Measurements from ENCODE around the gene BPIFA1.

BPIFA1 gene

DNA sequence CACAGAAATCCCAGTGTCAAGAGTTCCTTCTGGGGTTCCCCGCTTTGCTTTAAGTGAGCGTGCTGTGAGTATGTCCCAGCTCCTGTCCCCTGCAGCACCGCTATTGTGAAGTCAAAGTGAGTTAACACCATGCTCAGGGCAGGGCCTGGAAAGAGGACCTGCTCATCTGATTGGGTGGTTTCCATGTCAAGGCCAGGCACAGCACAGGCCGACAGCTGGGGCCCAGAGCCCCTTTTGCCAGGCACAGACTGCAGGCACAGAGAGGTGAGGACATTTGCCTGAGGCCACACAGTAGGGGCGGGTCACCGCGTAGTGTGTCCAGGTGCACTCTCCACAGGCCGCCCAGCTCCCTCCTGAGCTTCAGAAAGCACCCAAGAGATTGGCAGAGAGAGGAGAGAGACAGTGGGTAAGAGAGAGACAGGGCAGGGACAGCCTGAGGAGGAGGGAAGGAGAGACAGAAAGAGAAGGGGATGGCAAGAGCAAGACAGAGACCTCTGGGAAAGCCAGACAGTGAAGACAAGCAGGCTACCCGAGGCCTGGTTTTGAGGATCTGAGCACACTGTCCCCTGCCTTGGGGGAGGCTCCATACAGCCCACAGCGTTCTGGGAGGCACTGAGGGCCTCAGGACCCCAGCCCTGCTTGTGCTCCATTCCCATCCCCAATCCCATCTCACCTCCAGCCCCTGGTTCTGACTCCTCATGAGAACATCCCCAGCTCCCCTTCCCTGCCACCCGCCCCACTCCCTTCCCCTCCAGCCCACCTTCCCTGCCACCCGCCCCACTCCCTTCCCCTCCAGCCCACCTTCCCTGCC lies 40.7 kb downstream of the BPIFA1 start:
- Histone ChIP-seq H3K27me3 (no peaks in the 10 kb centered on the region), H3K4me2 (no peak overlapping the region), H4K20me1 (no peaks in the 10 kb centered on the region), H3K4me3 (no peak overlapping the region), H3K36me3 (no peaks in the 10 kb centered on the region), H3K9me3 (no peaks in the 10 kb centered on the region), H3K4me1 (peaks cover 39% of the 10 kb centered on the region), H3K9ac (no peak overlapping the region), H3K27ac (no peak overlapping the region)
- no peak for TF ChIP-seq Cebpa-rat (IDR thresholded peaks at IDR 0.05)

DNA sequence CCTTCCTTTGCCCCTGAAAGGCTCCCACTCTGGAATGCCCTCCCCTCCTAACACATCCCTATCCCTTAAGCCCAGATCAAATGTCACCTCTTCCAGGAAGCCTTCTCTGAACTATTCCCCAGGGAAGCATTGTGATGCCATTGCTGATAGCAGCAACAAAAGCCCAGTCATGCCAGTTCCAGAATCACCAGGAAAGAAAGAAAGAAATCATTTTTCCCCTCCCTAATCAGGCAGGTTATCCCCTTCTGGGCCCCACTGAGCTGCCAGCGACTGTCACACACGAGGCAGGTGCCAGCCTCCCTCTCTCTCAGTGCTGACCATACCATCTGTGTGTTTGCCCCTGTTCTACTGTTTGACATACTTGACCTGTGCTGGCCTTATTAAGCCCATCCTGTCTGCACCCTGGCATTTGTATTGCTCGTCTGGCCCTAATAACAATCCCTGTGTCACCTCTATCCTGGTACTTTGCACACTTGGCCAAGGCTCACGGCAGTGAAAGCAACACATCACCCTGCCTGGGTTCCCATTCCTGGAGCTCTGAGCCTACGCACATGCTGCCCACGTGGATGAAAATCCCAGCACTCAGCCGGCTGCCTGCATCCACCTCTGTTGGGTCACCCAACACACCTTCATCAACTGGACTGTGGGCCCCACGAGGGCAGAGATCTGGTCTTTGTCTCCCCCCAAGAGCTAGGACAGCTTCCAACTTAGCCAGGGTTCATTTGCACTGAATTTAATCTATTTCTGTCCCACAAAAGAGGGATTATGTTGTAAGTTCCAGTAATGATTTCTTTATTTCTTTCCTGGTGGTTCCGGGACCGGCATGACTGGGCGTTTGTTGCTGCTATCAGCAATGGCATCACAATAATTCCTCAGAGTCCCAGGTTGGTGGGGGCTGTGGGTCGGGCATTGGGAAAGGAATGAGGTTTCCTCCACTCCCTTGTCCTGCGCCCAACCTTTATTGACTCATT lies 42.0 kb downstream of the BPIFA1 start:
- Histone ChIP-seq H3K27ac (no peak overlapping the region), H4K20me1 (no peaks in the 10 kb centered on the region), H3K27me3 (no peaks in the 10 kb centered on the region), H3K9me3 (no peaks in the 10 kb centered on the region), H3K4me1 (peaks cover 42% of the 10 kb centered on the region), H3K4me2 (0 out of 2 replicates have a peak overlapping the region, but pooled peaks have one; percentile 1), H3K9ac (no peak overlapping the region), H3K4me3 (no peak overlapping the region), H3K36me3 (no peaks in the 10 kb centered on the region)
- TF ChIP-seq Cebpa-rat (IDR thresholded peaks at IDR 0.05), result no peak

GRCh38 chr20:33278700-33279099 lies 42.9 kb downstream of the BPIFA1 start:
- no peak overlapping the region for H3K27ac ChIP-seq
- H3K4me3 ChIP-seq, result no peak overlapping the region
- H3K36me3 ChIP-seq, result no peaks in the 10 kb centered on the region
- H3K9me3 ChIP-seq, result no peaks in the 10 kb centered on the region
- H3K4me1 ChIP-seq, result peaks cover 46% of the 10 kb centered on the region
- TF ChIP-seq Cebpa-rat (IDR thresholded peaks at IDR 0.05), result no peak
- H3K9ac ChIP-seq, result no peak overlapping the region
- H3K27me3 ChIP-seq, result no peaks in the 10 kb centered on the region
- no peaks in the 10 kb centered on the region for H4K20me1 ChIP-seq
- peak overlapping the region; percentile 71 for H3K4me2 ChIP-seq

- Histone ChIP-seq H3K27me3 (no peaks in the 10 kb centered on the region), H3K27ac (no peak overlapping the region), H3K4me1 (peaks cover 46% of the 10 kb centered on the region)
Observed at GRCh38 chr20:33279261-33279910, 43.6 kb downstream of the BPIFA1 start.

GRCh38 chr20:33280000-33280680 lies 44.3 kb downstream of the BPIFA1 start:
- H3K4me2 ChIP-seq, result peak overlapping the region; percentile 71; the same call in 1 of the 2 replicates
- no peaks in the 10 kb centered on the region for H4K20me1 ChIP-seq
- H3K4me1 ChIP-seq, result peaks cover 46% of the 10 kb centered on the region
- H3K9me3 ChIP-seq, result no peaks in the 10 kb centered on the region
- TF ChIP-seq Cebpa-rat (IDR thresholded peaks at IDR 0.05), result no peak
- H3K27ac ChIP-seq, result no peak overlapping the region
- no peaks in the 10 kb centered on the region for H3K36me3 ChIP-seq
- H3K4me3 ChIP-seq, result no peak overlapping the region
- no peaks in the 10 kb centered on the region for H3K27me3 ChIP-seq
- no peak overlapping the region for H3K9ac ChIP-seq

More at GRCh38 chr20:33279261-33279910, 43.6 kb downstream of the BPIFA1 start:
- no peaks in the 10 kb centered on the region for H4K20me1 ChIP-seq
- H3K36me3 ChIP-seq, result no peaks in the 10 kb centered on the region
- TF ChIP-seq Cebpa-rat (IDR thresholded peaks at IDR 0.05), result no peak
- H3K4me3 ChIP-seq, result no peak overlapping the region
- H3K9ac ChIP-seq, result no peak overlapping the region
- no peaks in the 10 kb centered on the region for H3K9me3 ChIP-seq
- H3K4me2 ChIP-seq, result peak overlapping the region; percentile 71

- Histone ChIP-seq H3K27me3 (no peaks in the 10 kb centered on the region), H3K36me3 (no peaks in the 10 kb centered on the region), H4K20me1 (no peaks in the 10 kb centered on the region), H3K4me3 (no peak overlapping the region), H3K27ac (no peak overlapping the region), H3K4me2 (no peak overlapping the region), H3K4me1 (peaks cover 40% of the 10 kb centered on the region), H3K9me3 (no peaks in the 10 kb centered on the region), H3K9ac (no peak overlapping the region)
- TF ChIP-seq Cebpa-rat (IDR thresholded peaks at IDR 0.05), result no peak
Observed at GRCh38 chr20:33280775-33281174, 45.0 kb downstream of the BPIFA1 start.

DNA sequence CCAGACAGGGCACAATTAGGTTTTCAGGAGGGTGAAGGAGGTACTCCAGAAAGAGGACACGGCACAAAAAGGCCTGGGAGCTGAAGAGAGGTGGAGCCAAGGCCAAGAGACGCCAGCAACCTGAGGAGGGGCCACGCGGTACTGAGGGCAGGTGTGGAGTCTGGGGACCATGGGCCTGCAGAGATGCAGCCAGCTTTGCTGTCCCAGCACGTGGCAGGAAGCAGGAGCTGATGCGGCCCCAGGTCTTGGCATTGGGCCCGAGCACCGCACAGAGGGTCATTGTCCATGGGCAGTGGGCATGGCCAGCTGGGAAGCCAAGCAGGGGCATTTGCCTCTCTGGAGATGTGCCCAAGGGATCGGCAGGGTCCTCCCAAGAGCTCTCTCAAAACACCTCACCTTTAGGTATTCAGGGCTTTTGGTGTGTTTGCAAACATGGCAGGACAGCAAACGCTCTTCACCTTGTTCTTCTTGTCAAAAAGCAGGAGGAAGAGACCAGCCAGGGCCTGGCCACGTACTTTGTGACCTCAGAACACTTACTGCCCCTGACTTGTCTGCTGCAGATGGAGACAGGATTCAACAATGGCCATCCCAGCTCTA lies 45.9 kb downstream of the BPIFA1 start:
- no peak overlapping the region for H3K4me3 ChIP-seq
- no peak overlapping the region for H3K27ac ChIP-seq
- H3K36me3 ChIP-seq, result no peaks in the 10 kb centered on the region
- H3K9ac ChIP-seq, result no peak overlapping the region
- no peaks in the 10 kb centered on the region for H3K27me3 ChIP-seq
- no peaks in the 10 kb centered on the region for H3K9me3 ChIP-seq
- no peak for TF ChIP-seq Cebpa-rat (IDR thresholded peaks at IDR 0.05)
- H3K4me2 ChIP-seq, result no peak overlapping the region
- H4K20me1 ChIP-seq, result no peaks in the 10 kb centered on the region
- peaks cover 32% of the 10 kb centered on the region for H3K4me1 ChIP-seq

- Histone ChIP-seq H3K9ac (no peak overlapping the region), H3K9me3 (no peaks in the 10 kb centered on the region), H4K20me1 (no peaks in the 10 kb centered on the region), H3K4me1 (peaks cover 32% of the 10 kb centered on the region), H3K36me3 (no peaks in the 10 kb centered on the region), H3K27ac (no peak overlapping the region), H3K4me3 (no peak overlapping the region), H3K4me2 (peak overlapping the region; percentile 24), H3K27me3 (no peaks in the 10 kb centered on the region)
- no peak for TF ChIP-seq Cebpa-rat (IDR thresholded peaks at IDR 0.05)
Observed at GRCh38 chr20:33282196-33282934, 46.6 kb downstream of the BPIFA1 start.
